GM19238 (cell line): ENCODE results near the gene UNC13D.
A peak's percentile ranks its signal among the peaks of the same experiment; 100 is the strongest.
"Not testable (repeated sequence)": the region's sequence is repeated elsewhere in the genome, so short reads cannot be mapped to it uniquely, and the experiment has no call there.

Source experiments
- DNase-seq: peaks from one replicate; pipeline ENCODE4 v3.0.0; 2011; ENCODE audit warnings: low spot score; ENCODE audit not compliant: insufficient read length

The UNC13D gene

DNA sequence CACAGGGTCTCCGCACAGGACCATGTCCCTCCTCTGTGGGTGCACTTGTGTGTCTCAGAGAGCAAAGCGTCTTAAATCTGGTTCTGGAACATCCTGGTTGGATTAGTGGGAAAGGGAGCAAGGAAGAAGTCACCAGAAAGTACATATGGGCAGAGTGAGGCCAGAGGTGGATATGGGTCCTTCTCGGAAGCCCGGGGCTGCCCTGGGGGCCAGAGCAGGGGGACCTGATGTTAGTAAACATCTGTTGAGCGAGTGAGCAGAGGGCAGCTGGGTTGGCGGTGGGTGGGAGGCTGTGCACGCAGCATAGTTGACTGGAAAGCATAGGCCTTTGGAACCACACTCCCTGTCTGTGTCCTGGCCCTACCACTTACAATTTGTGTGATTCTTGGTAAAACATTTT lies 22.7 kb downstream of the UNC13D start:
- DNase-seq = no peak

DNA sequence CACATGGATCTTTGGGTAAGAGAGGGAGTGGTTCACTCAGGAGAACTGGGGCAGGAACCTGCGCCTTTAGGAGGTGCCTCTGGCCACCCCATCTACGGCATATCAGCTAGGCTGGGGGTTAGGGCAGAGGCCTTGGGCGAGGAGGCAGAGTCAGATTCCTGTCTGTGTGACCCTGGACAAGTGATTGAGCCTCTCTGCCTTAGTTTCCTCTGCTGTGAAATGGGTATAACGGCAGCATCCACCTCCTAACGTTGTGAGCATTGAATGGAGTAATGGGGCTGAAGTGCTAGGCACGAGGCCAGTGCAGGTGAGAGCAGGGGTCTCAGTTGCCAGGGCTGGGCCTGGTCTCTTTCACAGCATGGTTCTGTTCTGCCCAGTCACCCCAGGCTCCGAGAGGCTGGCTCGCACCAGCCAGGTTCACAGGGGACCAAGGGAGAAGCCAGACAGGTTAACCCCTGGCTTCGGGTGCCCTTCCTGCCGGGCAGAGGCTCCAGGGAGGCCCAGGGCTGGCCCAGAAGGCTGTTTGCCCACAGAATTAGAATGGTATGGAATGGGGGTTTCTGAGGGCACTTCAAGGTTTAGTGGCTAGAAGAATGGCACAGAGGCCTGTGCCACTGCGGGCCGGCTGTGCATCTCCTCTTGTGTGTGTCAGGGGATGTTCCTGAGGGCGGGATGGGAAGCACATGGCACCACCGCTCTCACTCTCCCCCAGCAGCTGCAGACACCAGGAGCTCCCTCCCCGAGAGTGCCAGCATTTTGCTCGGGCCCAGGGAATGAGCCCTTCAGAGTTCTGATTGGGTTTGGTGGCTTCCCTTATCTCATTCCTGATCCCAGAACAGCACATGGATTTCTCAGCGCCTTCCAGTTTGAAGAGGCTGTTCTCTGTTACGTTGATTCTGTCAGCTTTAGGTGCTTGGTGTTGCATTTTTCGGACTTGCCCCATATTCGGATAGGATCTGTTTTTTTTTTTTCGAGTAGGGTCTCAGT lies 23.8 kb downstream of the UNC13D start:
- no peak for DNase-seq

DNA sequence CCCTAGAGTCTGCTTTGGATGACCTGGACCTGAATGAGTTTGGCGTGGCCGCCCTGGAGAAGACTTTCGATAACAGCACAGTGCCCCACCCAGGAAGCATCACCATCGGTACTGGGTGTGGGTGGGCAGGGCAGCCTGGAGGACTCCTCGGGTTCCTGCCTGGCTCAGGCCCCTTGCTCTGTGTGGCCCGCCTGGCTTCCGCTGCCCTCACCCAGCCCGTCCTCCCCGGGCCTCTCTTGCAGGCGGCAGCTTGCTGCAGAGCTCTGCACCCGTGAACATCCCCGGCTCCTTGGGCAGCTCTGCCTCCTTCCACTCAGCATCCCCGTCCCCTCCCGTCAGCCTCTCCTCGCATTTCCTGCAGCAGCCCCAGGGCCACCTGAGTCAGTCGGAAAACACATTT lies 24.5 kb downstream of the UNC13D start:
- DNase-seq = no peak

DNA sequence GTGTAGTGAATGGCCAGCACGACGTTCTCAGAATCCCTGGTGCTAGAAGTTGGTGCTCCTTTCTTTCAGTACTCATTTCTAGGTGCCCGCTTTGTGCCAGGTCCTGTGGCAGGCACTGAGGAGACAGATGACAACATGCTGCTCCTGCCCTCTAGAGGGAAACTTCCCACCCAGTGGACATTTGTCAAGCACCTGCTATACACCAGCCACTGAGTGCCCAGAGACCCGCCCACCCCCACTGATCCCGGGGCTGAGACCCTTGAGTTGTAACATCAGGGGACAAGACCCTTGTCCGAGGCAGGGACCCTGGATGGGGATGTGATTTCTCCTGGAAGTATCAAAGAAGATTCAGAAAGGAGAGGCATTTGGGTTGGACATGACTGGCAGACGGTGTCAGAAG lies 25.1 kb downstream of the UNC13D start:
- DNase-seq = peak; percentile 1

DNA sequence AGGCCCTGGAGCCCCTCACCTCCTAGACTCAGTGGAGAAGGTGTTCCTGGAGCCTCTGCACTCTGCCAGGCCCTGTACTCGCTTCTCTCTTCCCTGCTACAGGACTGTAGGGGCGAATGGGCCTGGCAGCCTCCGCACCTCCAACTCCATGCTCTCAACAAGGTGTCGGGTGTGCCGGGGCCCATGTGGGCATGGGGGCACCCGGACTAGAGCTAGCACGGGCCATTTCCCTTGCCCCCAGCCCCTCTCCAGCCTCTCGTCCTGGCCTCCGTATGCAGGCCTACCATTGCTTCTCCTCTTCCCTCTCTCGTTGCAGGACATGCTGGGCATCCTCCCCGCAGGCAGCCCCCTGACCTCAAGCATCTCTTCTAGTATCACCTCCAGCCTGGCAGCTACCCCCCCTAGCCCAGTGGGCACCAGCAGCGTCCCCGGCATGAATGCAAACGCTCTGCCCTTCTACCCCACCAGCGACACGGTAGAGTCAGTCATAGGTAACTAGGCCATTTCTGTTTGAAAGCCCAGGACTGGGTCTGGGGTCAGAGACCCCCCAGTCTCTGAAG lies 25.8 kb downstream of the UNC13D start:
- no peak for DNase-seq

DNA sequence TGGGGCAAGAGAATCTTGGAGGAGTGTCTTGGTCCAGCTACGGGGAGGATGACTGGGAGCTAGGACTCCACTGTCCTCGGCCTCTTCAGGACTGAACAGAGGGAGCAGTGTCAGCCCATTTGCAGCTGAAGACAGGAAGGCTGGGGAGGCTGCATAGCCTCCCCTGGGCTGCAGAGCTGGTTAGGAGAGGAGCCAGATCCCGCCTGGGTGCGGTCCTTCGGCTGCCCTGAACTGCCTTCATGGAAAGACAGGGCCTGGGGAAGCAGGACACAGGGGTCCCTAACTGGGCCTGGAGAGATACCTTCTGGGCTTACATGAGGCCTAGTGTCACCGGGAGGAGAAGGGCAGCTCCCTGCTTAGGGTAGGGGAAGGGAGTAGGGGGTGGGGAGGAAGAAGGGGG lies 26.6 kb downstream of the UNC13D start:
- no peak for DNase-seq

DNA sequence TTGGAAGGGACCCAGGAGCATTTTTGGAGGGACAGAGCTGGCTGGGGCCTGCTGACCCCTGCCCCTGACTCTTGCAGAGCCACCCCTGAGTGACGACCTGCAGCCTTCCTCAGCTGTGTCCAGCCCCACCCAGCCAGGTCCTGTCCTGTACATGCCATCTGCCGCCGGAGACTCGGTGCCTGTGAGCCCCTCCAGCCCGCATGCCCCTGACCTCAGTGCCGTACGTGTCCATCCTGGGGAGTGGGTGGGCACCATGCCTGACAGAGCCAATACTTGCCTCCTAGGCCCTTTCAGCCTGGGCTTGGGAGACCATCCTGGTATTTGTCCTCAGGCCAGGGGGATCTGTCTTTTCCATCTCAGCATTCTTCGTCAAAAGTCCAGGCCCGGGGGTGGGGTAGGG lies 27.5 kb downstream of the UNC13D start:
- no peak for DNase-seq

DNA sequence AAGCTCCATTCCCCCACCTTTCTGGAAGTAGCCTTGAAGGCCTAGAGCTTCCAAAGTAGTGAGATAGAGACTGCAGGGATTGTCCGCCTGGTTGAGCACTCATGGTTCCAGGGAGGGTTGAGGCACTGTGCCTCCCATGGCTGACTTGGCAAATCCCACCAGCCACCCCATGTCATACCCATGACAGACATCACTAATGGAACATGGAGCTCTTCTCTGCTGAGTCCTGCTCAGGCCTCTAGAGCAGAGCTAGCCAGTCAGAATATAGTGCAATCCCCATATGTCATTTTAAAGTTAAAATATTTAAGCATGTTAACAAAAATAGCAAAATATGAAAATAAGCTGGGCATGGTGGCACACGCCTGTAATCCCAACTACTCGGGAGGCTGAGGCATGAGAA lies 28.8 kb downstream of the UNC13D start:
- no peak for DNase-seq

DNA sequence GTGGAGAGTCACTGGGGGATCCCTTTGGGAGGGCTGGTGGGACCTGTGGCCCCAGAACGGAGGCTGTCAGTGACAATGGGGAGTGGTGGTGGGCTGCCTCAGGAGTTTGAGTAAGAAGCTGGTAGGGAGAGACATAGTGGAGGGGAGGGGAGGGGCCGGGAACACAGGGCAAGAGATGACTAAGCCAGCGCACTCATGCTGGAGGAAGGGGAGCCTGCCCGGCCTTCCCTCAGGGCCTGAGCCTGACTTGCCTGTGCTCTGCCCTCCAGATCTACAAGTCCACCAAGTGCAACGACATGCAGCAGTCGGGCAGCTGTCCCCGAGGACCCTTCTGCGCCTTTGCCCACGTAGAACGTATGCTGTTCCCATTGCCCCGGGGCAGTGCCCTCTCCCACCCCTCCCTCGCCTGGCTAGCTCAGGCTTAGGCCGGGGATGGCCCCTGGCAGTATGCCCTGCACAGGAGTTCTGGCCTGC lies 29.3 kb downstream of the UNC13D start:
- no peak for DNase-seq

DNA sequence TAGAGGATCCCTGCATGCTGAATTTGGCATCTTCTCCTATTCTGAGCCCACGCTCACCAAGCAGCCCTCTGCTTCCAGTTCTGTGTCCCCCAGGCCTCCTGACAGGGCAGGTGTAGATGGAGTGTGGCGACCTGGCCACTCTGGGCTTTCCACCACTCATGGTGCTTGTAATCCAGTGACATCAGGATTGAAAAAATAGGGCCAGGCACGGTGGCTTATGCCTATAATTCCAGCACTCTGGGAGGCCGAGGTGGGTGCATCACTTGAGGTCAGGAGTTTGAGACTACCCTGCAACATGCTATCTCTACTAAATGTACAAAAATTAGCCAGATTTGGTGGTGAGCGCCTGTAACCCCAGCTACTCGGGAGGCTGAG lies 30.2 kb downstream of the UNC13D start:
- no peak for DNase-seq

DNA sequence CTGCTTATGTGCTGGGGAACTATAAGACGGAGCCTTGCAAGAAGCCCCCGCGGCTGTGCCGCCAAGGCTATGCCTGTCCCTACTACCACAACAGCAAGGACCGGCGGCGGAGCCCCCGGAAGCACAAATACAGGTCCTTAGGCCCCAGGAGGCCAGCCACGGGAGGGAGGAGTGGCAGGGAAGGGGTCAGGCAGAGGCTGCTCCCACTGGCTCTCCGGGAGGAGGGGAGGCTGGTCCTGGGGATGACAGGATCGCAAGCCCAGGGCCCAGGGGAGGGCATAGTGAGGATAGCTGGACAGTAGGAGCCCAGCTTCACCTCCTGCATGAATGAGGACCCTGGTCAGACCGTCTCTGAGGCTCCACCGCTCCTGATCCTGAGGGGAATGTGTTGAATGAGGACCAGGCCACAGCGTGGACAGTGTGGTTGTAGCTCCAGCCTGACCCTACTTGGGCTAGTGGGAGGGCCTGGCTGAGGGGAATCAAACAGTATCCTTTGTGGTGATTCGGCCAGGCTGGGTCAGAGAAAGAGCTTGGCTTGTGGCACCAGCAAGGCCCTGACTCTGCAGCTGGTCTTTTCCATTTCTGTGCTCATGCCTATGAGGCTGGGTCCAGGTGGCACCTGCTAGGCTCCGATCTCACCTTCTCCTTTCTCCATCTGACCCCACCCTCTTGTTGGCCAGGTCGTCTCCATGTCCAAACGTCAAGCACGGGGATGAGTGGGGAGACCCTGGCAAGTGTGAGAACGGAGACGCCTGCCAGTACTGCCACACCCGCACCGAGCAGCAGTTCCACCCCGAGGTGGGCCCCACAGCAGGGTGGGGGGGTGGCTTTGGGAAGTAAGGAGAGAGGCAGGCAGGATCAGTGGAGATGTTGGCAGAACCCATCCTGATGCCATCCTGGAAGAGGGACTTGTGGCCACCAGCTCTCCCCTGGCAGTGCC lies 30.9 kb downstream of the UNC13D start:
- DNase-seq = no peak

DNA sequence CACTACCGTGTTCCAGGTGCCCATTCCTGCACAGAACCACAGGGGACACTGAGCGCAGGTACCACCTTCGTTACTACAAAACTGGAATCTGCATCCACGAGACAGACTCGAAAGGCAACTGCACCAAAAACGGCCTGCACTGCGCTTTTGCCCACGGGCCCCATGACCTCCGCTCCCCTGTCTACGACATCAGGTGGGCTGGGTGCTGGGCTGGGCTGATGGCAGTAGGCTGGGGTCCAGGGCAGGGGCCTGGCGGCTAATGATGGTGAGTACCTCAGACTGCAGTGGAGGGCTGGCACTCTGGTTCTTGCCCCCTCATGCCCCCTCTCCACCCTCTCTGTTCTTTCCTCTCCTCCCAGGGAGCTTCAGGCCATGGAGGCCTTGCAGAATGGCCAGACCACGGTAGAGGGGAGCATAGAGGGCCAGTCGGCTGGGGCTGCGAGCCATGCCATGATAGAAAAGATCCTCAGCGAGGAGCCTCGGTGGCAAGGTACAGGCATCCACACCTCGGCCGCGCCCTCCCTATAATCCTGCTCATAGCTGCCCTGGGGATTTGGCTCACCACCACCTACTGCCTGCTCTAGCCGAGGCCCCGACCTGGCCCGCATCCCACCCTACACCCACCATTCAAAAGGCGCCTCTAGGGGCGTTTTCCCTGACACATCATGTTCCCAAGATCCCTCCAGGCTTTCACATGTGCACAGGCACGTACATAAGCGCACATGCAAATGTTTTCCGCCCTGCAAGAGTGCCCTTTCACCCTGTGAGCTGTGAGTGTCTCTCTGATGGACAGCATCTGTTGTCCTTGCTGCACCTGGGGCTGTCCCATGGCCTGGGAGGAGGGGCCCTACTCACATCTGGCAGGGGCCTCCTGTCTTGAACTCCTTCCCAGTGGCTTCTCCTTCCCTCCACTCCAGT lies 31.8 kb downstream of the UNC13D start:
- DNase-seq = no peak

DNA sequence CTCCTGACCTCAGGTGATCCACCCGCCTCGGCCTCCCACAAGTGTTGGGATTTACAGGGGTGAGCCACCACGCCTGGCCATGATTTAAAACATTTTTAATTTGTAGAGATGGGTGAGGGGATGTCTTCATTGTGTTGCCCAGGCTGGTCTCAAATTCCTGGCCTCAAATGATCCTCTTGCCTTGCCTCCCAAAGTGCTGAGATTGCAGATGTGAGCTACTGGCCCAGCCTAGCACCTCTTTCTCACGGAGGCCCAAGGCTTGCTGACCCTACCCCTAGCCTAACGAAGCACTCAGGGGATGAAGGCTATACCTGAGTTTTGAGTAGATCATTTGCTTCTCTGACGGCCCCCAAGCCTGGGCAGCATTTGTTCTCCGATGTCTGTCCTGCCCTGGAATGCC lies 33.0 kb downstream of the UNC13D start:
- DNase-seq = no peak

DNA sequence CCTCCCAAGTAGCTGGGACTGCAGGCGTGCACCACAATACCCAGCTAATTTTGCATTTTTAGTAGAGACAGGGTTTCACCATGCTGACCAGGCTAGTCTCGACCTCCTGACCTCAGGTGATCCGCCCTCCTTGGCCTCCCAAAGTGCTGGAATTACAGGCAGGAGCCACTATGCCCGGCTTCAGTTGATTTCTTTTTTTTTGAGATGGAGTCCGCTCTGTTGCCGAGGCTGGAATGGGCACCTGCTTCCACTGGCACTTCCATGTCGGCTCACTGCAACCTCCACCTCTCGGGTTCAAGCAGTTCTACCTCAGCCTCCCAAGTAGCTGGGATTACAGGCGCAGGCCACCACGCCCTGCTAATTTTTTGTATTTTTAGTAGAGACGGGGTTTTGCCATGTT lies 33.4 kb downstream of the UNC13D start:
- not testable (repeated sequence) for DNase-seq

DNA sequence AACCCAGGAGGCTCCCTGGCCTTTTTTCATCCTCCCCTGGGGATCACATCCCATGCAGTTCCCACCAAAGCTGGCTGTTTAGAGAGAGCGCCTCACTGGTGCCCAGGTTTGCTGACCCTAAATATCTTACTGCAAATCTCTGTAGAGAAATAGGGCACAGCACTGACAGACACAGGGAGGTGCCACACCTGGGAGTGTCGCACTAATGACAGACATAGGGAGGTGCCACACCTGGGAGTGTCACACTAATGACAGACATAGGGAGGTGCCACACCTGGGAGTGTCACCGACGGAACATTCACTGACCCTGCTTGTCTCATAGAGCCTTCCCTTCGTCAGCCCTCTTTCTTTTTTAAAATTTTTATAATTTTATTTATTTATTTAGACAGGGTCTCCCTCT lies 34.0 kb downstream of the UNC13D start:
- DNase-seq = no peak

DNA sequence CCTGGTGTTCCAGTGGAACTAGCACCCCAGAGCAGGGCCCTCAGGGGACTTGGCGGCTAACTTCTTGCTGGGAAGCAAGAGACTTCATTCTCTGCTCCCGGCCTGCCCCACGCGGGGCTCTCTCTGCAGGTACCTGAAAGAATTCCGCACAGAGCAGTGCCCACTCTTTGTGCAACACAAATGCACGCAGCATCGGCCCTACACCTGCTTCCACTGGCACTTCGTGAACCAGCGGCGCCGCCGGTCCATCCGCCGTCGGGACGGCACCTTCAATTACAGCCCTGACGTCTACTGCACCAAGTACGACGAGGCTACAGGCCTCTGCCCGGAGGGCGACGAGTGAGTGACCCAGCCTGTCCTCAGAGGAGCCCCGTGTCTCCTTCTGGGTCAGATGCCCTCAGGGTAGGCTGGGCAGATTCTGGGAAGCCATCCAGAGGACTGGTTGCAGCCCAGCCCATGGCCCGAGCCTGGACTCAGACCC lies 34.5 kb downstream of the UNC13D start:
- DNase-seq = no peak

DNA sequence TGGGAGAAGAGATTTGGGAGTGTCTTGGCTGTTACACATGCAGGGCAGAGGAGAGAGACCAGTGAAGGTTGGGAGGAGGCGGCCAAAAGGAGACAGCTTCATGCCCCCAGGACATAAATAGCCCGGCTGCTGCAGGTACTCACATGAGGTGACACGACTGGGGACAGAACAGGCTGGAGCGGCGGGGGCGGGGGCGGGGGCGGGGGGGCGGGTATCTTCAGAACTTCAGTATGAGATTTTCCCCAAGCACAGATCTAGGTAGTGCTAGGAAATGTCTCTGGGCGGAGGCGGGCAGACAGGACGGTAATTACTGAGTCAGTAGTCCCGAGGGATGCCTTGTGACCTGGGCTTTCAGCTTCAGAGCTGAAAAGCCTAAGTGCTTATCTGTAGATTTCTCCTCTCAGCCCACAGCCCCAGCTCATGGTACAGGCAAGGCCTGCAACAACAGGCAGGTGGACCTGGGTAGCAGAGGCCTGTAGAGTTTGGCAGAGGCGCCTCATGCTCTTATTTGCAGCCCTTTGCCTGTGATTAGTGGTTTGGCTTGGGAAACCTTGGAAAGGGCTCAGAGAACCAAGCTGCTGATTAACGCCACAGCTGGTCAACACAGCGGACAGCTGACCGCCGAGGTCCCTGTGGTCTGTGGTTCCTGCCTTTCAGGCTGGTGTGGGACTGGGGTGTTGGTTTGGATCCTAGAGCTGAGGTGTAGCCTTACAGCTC lies 35.1 kb downstream of the UNC13D start:
- DNase-seq = no peak

DNA sequence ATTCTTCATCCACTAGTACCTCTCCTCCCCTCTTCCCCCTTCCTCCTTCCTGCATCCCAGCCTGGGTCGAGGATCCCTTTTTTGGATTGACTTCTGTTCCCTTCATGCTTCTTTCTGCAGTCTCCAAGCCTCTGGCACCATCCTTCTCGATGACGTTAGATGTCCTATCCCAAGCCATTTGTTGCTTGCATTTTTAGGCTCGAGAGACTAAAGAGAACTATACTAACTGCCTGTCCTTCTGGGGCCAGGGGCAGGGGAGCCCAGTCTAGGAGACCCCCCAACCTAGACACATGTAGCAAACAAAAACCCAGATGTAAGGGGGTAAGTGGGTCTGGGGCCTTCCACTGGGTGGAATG lies 35.7 kb downstream of the UNC13D start:
- no peak for DNase-seq

DNA sequence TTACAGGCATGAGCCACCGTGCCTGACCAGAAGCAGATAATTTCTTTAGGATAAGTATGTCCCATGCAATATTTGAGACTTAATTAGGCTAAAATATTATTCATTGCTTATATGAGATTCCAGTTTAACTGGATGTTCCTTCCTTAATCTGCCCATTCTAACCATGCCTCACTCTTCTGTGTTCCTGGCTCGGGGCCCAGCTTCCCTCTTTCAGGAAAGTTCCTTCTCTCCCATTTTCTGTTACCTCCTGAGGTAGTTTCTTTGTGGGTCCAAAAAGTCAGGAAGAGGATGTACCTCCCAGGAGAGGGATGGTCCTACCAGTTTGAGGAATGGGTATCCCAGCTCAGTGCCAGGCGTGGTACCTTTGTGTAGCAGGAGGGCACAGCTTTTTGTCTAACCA lies 36.3 kb downstream of the UNC13D start:
- no peak for DNase-seq
